Jurkat, Clone E6-1 (cell line): ENCODE results near the gene FGGY.
"Not testable (repeated sequence)": the region's sequence is repeated elsewhere in the genome, so short reads cannot be mapped to it uniquely, and the experiment has no call there.

Experiments
- DNase-seq: peaks from one replicate; pipeline ENCODE4 v3.0.0-alpha.2; 2011; ENCODE audit warnings: low read depth, low spot score
- H3K4me3 ChIP-seq: 2 replicates; pipeline ENCODE4 v1.5.1; 2011; ENCODE audit warnings: mild to moderate bottlenecking, low read length, control low read depth, moderate library complexity

The FGGY gene

DNA sequence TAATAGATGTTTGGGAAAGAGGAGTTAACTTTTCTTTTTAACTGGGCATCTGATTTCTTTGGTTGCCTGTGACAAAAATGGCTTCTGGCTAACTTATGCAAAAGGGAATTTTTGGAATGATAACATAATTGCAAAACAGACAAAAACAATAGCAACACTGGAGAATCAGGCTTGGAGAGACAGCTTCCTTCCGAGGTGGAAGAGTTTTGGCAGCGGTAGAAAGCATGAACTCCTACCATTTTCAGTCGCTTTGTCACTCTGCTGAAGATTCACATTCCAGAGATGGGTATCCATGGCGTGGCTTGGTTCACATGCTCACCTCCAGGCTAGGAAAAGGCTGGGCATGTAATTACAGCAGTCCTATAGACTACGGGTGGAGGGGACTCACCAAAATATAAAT, 17.2 kb upstream of the FGGY start:
- H3K4me3 ChIP-seq, result no peak overlapping the region
- no peak for DNase-seq

DNA sequence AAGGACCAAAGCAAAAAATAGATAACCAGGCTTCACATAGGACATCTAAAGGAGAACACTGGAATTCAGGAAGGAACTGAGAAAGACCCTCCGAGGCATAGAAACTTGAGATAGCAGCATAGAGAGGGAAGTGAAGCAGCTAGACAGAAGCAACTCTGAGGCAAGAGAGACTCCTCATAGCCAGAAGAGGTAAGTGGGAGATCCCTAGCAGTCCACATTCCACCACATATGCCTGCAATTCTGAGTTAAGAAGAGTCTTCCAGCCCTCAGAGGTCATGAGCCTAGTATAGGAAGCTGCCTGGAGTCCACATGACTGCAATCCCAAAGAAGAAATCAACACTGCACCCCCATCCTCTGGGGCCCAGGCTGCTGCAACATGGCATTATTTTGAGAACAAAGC, 13.9 kb upstream of the FGGY start:
- no peak overlapping the region for H3K4me3 ChIP-seq
- DNase-seq, result no peak

DNA sequence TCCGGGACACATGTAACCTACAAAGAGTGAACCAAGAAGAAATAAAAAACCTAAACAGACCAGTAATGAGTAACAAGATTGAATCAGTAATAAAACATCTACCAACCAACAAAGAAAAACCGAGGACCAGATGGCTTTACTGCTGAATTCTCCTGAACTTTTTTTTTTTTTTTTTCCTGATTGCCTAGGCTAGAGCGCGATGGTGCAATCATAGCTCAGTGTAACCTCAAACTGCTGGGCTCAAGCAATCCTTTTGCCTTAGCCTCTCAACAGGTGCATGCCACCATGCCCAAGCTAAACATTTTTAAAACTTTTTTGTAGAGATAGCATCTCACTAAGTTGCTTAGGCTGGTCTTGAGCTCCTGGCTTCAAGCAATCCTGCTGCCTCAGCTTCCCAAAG, 11.2 kb upstream of the FGGY start:
- DNase-seq, result peak; percentile 28
- H3K4me3 ChIP-seq, result no peak overlapping the region

DNA sequence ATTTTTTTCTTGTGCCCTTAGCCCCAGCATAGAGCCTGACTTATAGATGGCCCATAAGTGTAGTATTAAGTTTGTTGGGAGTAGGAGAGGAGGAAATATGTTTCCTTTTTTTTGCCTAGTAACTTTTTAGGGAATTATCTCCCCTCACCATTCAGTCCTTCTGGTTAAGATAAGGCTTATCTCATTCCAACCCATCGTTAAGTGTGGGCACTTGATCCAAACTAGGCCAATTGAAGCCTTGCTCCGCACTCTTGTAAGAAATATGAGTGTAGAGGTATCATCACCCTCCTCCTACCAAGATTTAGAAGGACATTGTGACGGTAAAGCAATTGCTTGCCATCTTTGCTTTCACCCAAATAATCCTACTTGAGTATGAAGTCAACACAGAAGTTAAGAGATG, 8.8 kb upstream of the FGGY start:
- H3K4me3 ChIP-seq, result no peak overlapping the region
- no peak for DNase-seq

DNA sequence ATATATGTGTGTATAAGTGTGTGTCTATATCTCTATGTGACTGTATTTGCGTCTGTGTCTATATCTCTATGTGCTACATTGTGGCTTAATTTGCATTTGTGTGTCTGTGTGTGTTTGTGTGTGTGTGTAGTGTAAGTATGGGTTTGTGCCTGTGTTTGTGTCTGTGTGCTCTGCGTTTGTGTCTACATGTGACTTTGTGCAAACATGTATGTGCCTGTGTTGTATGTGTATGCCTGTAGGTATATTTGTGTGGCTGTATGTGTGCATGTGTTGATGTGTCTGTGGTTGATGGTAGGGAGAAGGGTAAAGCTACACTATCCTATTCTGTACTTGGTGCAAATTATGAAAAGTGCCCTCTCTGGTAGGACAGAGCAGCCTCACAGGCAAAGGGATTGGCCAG, 7.3 kb upstream of the FGGY start:
- no peak for DNase-seq
- H3K4me3 ChIP-seq, result no peak overlapping the region

DNA sequence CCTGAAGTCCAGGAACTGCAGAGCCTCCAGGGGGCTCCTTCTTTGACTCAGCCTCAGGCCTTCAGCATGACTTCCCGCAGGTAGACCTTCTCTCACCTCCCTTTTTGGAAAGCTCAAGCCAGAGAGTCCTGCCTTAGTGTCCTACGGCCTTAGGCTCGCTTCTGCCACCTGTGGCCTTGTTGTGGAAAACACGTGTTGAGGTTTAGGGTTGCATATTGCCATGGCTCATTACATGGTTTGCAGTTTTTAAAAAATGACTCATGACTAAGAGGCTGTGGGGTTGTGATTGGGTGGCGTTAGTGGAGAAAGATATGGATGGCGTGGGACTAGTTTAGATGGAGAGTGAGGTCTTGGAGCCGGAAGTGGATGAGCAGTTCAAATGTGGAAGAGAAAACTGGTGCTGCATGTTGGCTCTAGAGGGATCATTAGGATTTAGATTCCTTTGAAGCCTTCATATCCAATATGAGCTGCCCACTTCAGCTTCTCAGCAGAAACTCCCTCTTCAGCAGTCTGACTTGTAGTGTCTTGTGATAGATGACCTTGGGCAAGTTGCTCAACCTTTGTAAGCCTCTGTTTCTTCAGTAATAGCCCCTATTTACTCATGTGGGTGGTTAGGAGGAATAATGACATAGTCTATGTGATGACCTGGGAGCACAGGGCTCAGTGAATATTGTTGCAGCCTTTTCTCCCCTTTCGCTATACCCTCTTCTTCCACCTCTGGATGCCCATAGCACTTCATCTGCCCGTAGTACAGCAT, 6.5 kb upstream of the FGGY start:
- H3K4me3 ChIP-seq, result no peak overlapping the region
- DNase-seq, result peak; percentile 29

DNA sequence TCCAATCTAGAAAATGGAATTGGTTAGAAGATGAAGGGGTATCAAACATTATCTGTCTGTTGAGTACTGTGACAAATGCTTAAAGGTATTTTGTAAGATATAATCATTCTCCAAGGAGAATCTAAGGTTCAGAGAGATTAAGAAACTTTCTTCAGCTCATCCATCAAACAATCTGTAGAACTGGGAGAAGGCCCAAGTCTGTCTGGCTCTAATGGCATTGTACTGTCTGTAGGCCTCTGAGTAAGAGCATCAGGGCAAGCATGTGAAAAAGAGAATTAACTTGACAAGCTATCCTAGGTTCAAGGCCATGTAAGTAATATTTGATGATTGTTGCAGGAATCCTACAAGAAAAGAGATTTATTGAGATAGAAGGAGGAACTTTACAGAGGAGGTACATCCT, 5.3 kb upstream of the FGGY start:
- no peak overlapping the region for H3K4me3 ChIP-seq

DNA sequence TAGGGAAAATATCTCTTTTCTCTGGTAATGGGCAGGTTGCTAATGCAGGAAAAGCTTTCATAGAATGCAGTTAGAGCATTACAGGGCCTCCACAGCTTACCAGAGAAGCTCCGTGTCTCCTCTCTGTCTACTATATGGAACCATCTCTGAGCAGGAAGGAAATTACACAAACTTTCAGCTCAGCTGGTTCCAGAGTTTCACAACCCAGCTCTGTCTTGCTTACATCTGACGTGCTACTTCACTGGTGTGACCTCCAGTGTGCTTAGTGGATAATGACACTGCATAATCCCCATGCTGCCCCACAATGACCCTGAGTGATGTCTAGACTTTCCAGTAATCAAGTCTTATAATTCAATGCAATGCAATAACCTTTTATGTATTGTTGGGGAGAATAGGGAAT, 4.3 kb upstream of the FGGY start:
- H3K4me3 ChIP-seq, result no peak overlapping the region
- DNase-seq, result no peak

More for the DNA sequence above, 5.3 kb upstream of the FGGY start:
- DNase-seq, result no peak

DNA sequence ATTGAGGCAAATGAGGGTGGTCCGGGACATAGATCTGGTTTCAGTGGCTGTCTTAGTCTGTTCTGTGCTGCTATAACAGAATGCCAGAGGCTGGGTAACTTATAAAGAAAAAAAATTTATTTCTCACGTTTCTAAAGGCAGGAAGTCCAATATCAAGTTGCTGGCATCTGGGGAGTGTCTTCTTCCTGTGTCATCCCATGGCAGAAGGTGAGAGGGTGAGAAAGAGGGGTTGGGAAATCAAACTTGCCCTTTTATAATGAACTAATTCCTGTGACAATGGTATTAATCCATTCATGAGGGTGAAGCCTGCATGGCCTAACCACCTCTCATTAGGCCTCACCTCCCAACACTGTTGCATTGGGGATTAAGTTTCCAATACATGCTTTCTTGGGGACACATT, 3.7 kb upstream of the FGGY start:
- no peak overlapping the region for H3K4me3 ChIP-seq
- no peak for DNase-seq

DNA sequence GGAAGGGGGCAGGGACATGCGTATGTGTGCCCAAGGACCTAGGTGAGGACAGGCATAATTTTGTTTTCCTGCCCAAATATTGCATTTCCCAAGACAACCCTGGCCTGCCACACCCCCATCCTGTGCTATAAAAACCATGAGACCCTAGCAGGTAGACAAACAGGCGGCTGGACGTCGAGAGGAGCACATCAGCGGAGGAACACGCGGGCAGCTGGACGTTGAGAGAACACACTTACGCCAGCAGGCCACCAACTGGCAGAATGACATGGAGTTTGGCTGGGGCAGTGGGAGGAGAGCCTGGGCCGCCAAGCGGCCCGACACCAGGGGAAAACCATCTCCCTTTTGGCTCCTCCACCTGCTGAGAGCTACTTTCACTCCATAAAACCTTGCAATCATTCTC, 3.0 kb upstream of the FGGY start:
- H3K4me3 ChIP-seq, result no peak overlapping the region
- no peak for DNase-seq

DNA sequence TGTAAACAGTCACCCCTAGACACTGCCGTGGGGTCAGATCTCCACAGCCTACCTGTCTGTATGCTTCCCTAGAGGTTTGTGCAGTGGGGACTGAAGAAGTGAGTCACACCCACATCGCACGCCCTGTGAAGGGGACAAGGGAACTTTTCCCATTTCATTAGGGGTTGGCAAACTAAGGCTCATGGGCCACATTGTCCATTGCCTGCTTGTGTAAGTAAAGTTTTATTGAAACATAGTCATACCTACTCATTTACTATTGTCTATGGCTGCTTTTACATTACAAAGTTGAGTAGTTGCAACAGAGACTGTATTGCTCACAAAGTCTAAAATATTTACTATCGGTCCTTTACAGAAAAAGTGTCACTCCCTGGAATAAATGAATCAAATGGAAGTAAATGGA, 2.5 kb upstream of the FGGY start:
- H3K4me3 ChIP-seq, result no peak overlapping the region
- no peak for DNase-seq

DNA sequence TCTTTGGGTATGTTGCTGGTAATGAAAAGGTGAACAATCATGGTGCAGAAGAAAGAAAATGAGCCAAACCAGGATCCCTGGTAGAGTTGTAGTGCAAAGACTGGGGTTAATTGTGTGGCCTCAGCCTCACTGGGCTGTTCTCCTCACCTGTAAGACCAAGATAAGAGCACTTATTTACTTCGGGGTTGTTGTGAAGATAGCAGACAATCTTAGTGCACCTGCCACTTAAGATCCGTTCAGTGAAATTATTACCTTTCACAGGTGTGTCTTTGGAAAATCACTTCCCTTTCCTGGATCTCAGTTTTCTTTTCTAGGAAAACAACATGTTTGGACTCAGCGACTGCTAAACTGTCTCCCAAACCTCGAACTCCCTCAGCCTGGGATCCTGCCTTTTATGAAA, 1.3 kb upstream of the FGGY start:
- DNase-seq, result no peak

DNA sequence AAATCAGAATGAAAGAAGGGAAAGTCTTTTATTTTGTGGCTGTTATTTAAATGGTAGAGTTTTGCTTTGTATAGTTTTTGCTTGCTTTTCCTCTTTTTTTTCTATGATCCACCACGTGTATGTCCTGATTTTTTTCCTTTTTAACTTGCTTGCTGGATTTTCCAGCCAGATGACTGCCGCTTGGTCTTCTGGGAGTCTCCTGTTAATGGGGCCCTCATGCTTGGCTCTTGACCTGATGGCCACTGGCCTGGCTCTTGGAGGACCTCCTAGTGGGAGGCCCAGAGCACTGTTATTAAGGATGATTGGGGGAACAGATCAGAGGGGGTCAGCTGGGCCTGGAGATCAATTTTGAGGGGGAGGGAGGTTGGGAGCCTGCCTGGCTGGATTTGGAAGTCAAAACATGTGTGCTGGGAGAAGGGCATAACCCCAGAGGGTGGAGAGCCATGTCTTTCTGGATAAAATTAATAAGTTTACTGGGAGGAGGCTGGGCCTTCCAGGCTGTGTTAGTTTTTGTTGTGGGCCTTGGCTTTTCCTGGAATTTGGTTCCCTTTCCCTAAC, 1.2 kb downstream of the FGGY start:
- DNase-seq, result no peak
- no peak overlapping the region for H3K4me3 ChIP-seq

More for the DNA sequence above, 1.3 kb upstream of the FGGY start:
- H3K4me3 ChIP-seq, result no peak overlapping the region

DNA sequence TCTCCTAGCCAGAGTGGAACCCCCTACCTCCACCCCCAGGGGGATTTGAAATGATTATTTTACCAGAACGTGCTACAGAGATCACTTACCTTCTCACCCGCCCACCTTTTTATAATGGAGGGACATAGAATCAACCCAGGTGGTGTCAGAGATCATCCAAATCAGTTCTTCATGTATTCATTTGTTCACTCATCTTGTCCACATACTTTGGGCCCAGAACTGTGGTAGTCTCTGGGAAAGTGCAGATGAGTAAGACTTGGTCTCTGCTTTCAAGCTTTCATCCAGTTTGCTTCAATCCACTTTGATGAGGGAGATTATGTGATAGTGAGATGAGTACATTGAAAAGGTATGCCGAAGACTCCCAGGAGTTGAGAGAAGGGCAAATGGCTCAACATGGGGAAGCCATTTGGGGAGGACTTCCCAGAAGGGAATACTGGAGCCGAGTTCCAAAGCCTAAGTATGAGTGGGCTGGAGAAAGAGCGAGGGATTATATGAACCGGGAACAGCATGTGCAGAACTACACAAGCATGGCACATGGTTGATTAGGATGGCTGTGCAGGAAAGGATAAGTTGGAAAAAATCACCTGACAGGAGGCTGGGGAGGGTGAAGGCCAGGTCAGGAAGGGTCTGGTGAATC, 1.9 kb downstream of the FGGY start:
- DNase-seq, result no peak
- no peak overlapping the region for H3K4me3 ChIP-seq

DNA sequence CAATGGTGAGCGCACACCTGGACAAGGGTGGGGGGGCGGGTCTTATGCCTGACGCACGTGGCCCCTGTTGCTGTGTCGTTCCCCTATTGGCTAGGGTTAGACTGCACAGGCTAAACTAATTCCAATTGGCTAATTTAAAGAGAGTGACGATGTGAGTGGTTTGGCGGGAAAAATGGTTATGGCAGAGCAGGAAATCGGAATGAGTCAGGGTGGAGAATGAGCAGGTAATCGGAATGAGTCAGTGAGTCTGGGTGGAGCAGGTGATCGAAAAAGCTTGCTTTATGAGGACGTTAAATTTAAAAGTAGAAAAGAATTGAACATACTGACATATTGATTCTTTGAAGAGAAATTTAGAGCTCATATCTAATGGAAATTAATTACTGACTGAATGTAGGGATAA, 2.8 kb downstream of the FGGY start:
- not testable (repeated sequence) for H3K4me3 ChIP-seq, DNase-seq

DNA sequence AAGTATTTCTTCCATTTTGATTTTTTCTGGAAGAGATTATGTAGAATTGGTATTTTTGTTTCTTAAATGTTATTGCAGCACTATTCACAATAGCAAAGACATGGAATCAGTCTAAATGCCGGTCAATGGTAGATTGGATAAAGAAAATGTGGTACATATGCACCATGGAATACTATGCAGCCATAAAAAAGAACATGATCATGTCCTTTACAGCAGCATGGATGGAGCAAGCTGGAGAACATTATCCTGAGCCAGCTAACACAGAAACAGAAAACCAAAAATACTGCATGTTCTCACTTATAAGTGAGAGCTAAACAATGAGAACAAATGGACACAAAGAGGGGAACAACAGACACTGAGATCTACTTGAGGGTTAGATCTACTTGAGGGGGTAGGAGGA, 5.4 kb downstream of the FGGY start:
- no peak for DNase-seq
- H3K4me3 ChIP-seq, result no peak overlapping the region

DNA sequence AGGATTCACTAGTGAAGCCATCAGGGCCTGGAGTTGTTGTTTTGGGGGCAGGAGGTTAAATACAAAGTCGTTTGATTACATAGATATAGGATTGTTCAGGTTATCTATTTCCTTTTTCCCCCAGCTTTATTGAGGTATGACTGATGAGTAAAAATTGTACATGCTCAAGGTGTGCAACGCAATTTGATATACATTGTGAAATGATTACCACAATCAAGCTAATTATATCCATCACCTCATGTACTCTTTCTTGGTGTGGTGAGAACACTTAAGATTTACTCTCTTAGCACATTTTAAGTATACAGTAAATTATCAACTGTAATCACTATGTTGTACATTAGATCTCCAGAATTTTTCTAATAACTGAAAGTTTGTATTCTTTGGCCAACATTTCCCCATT, 6.0 kb downstream of the FGGY start:
- DNase-seq, result no peak
- no peak overlapping the region for H3K4me3 ChIP-seq

DNA sequence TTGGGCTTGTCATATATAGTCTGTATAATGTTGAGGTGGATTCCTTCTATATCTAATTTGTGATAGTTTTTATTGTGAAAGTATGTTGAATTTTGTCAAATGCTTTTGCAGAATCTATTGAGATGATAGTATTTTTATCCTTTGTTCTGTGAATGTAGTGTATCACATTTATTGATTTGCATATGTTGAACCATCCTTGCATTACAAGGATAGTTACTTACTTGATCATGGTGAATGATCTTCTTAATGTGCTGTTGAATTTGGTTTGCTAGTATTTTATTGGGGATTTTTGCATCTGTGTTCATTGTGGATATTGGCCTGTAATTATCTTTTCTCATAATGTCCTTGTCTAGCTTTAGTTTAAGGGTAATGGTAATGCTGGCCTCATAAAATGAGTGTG, 8.3 kb downstream of the FGGY start:
- no peak for DNase-seq

DNA sequence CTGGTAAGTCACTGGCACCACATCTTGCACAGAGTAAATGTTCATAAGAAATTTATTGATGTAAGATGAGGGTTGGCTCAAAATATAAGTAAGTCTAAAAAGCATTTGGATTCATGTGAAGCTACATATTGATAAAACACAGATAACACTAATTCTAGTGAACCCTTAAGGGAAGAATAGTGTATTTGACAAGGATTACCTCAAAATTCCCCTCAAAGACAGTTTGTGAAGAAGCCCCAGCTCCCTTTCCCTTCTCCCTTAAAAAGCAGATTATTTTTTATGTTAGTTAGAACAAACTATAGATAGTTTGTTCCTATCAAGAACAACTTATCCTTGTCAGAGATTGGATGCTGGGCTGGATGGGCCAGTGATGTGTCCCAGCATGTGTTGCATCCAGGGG, 10.7 kb downstream of the FGGY start:
- DNase-seq, result no peak
- no peak overlapping the region for H3K4me3 ChIP-seq

More for the DNA sequence above, 8.3 kb downstream of the FGGY start:
- no peak overlapping the region for H3K4me3 ChIP-seq

DNA sequence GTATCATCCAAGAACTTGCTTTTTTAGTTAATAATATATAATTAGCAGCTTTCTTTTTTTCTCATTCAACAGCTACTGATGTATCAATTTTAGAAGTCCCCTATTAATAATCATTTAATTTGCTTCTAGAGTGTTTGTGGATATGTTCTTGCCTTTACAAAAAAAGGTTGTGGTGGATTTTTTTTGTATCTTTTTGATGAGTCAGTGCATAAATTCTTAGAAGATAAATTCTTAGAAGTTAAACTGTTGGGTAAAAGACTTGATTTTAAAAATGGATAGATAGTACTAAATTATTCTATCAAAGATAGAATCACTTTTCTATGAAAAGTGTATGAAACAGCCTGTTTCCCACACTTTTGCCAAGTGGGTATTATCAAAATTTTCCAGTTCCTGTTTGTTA, 11.9 kb downstream of the FGGY start:
- DNase-seq, result no peak
- H3K4me3 ChIP-seq, result no peak overlapping the region

DNA sequence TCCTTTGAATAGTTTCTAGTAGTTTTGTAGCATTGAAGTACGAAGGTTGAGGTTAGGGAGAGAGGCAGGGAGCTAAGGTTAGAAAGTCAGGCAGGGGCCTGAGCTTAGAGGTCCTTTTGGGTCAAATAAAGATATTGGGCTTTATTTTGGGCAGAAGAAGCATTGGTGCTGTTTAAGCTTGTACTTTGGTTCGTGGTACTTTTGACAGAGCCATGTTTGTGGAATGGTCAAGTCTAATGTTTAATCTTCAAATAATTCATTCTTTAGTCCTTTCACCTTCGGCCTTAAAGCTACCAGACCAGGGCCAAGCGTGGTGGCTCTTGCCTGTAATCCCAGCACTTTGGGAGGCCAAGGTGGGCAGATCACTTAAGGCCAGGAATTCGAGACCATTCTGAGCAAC, 12.5 kb downstream of the FGGY start:
- no peak for DNase-seq
- no peak overlapping the region for H3K4me3 ChIP-seq
